Prostate gland (tissue), 2 donors: ENCODE data around the gene CLEC1B.

Experiments
- CTCF ChIP-seq, 4 experiments: fragments of 200-600 bp in 2 of 4; fragments of 450-650 bp in 2 of 4; sonication (generic) in 2 of 4; IDR thresholded peaks; 1 replicate in 3 of 4; 2 replicates in 1 of 4; pipeline ENCODE4 v1.5.1; 2016 to 2019; ENCODE audit warnings: antibody characterized with exemption in 4 of 4, mild to moderate bottlenecking in 2 of 4, moderate library complexity in 2 of 4
- POLR2A ChIP-seq: fragments of 450-650 bp; IDR thresholded peaks from one replicate; pipeline ENCODE4 v1.6.1; 2016; ENCODE audit warnings: antibody characterized with exemption, mild to moderate bottlenecking
- POLR2AphosphoS5 ChIP-seq: sonication (generic); formaldehyde crosslinking; IDR thresholded peaks from one replicate; pipeline ENCODE4 v1.6.1; 2017; ENCODE audit warnings: antibody characterized with exemption

DNA sequence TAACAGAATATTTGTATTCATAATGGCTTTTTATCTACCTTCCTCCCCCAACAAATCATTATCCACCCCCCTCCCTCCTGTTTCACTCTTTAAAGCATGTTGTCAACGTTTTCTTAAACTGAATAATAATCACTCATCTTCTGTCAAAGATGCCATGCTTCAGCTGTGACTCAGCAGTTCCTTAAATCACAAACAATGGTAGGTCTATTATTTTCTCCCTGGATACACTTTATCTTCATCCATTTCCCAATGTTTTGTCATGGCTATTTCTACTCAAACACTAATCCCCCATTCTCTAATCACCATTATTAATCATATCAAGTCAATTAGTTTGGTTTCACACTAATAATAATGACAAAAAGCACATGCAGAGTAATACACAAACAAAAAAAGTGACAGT is 18.0 kb upstream of the CLEC1B start:
- TF ChIP-seq CTCF (IDR thresholded peaks at IDR 0.05), result no peak
- no peak for TF ChIP-seq POLR2AphosphoS5
- no peak for TF ChIP-seq POLR2A
